SH-SY5Y (cell line): ENCODE measurements around the gene LRRTM3.

Experiments used
- GATA2 ChIP-seq: IDR thresholded peaks from 2 replicates; pipeline ENCODE4 v1.6.1; 2011; ENCODE audit warnings: mild to moderate bottlenecking, low read depth, low read length
- GATA3 ChIP-seq: IDR thresholded peaks from 2 replicates; pipeline ENCODE4 v1.6.1; 2011; ENCODE audit warnings: low read depth, mild to moderate bottlenecking, low read length, moderate library complexity

DNA sequence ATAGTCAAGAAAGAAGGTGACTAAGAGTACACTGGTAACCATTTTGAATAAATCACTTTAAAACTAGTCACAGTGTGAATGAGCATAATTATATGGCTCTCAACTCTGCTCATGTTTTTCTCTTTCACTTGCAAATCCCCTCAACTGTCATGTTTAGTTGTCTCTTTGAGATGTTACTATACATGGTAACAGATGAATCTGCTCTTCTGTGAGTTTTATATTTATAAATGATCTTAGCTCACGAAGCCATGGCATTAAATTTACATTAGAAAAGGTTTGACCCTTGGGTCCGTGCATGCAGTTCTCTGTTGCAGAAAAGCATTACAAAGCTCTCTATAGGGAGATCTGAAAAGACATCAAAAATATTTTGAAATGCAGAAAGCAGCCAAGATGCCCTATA lies 33.0 kb upstream of the LRRTM3 start:
- no peak for TF ChIP-seq GATA2
- TF ChIP-seq GATA3: no peak
